Esophagus squamous epithelium (tissue), 5 donors: ENCODE measurements around the gene DCLK3. TPM values are rescaled to one million over a fixed set of nuclear protein-coding genes. Genes with fewer than 3 reads are reported as not detected.

Experiments
- DNase-seq: peaks from one replicate; lab custom pipeline; 2025; lab: John Stamatoyannopoulos, UW
- H3K27ac ChIP-seq, 4 donors: fragments of 200-600 bp; sonication (generic); one replicate each; pipeline ENCODE4 v1.5.1; 2016 to 2019; ENCODE audit warnings: mild to moderate bottlenecking in 1 of 4
- H3K27me3 ChIP-seq, 4 donors: fragments of 200-600 bp; sonication (generic); 1 replicate in 3 of 4; 2 replicates in 1 of 4; pipeline versions ENCODE4 v1.5.1 to v1.6.0; 2017 to 2021; ENCODE audit warnings: antibody characterized with exemption in 1 of 4
- H3K36me3 ChIP-seq, 3 donors: fragments of 200-600 bp; sonication (generic); one replicate each; pipeline ENCODE4 v1.5.1; 2016 to 2019
- H3K4me1 ChIP-seq, 3 donors: fragments of 200-600 bp; sonication (generic); one replicate each; pipeline ENCODE4 v1.5.1; 2017 to 2019
- H3K4me3 ChIP-seq, 4 donors: fragments of 200-600 bp; sonication (generic); 1 replicate in 3 of 4; 2 replicates in 1 of 4; pipeline ENCODE4 v1.5.1; 2016 to 2019; ENCODE audit warnings: mild to moderate bottlenecking in 2 of 4, moderate library complexity in 1 of 4
- H3K9me3 ChIP-seq, 3 donors: fragments of 200-600 bp; sonication (generic); one replicate each; pipeline ENCODE4 v1.5.1; 2016 to 2019
- POLR2A ChIP-seq, 4 donors: fragments of 450-650 bp; IDR thresholded peaks; one replicate each; pipeline ENCODE4 v1.6.1; 2017; ENCODE audit warnings: antibody characterized with exemption in 4 of 4, mild to moderate bottlenecking in 4 of 4, moderate library complexity in 3 of 4
- WGBS, 2 donors: methylation state at CpG; one replicate each; pipeline ENCODE4 v1.1.5; 2018; 5-methylcytosine and 5-hydroxymethylcytosine counted together
- intact Hi-C: fragments of 100-400 bp; cut with DNase I; formaldehyde crosslinking; loops from one replicate; pipeline ENCODE4 v1.15.0; 2022
- total RNA-seq, 4 donors: library from RNA; depleted of rRNA; stranded (reverse); fragments of >200 nt; gene quantifications; one replicate each; pipeline ENCODE4 v1.1.0, GENCODE V29; 2016
- TF ChIP-seq, protein P1 (sequence below), 6 experiments: fragments of 450-650 bp in 4 of 6; fragments of 200-600 bp in 2 of 6; sonication (generic) in 2 of 6; IDR thresholded peaks; one replicate each; pipeline ENCODE4 v1.5.1; 2016 to 2019; ENCODE audit warnings: antibody characterized with exemption in 6 of 6, mild to moderate bottlenecking in 4 of 6, moderate library complexity in 4 of 6
- donor health status: DM: yes; HTN: yes; CAD: no.

Gene DCLK3
- total RNA-seq, 4 donors from 2014 or later, result 0.13 to 0.19 (median 0.18) TPM; not detected in 1

DNA sequence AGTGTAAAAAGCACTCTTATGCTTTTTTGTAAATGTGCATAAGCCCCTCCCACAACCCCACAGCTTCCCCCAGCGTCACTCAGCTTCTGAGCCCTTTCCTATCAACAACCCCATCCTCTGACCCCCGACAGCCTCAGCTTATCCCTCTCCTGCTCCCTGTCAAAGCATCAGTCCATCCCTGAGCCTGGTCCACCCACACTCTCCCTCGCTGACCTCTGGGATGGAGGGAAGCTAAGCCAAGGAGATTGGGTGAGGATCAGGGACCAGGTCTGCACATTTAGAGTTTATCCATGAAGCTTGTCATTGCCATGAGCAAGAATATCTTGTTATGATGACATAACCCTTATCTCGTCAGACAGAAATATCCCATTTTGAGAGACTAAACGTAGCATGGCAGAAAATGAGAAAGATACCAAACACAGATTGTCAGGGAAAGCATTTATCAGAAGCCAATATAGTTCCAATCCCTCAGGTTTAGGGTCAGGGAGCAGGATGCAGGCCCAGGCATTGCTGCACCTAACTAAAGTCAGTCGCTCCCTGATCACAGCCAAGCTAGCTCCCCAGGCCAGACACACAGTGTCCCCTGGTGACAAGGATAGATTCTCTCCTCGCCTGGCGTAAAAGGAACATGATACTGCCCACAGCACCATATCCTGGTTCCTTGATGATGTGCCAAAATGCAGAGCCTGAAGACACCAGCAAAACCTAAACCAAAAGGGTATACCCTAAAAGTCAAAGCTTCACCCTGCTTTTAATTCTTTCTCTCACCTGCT is 66.9 kb downstream of the DCLK3 start:
- intact Hi-C loops, result no loop called here
- Histone ChIP-seq H3K36me3 (no peaks in the 10 kb centered on the region), H3K4me1 (no peaks in the 10 kb centered on the region), H3K9me3 (no peaks in the 10 kb centered on the region), H3K27me3 (no peaks in the 10 kb centered on the region), H3K27ac (no peak overlapping the region), H3K4me3 (no peak overlapping the region)
- DNase-seq, result no peak
- WGBS, 2 donors, result 73 to 78% methylated on average over 8 of the region's 8 CpGs
- no peak for TF ChIP-seq POLR2A (IDR thresholded peaks at IDR 0.05)
- TF ChIP-seq, protein P1, sequence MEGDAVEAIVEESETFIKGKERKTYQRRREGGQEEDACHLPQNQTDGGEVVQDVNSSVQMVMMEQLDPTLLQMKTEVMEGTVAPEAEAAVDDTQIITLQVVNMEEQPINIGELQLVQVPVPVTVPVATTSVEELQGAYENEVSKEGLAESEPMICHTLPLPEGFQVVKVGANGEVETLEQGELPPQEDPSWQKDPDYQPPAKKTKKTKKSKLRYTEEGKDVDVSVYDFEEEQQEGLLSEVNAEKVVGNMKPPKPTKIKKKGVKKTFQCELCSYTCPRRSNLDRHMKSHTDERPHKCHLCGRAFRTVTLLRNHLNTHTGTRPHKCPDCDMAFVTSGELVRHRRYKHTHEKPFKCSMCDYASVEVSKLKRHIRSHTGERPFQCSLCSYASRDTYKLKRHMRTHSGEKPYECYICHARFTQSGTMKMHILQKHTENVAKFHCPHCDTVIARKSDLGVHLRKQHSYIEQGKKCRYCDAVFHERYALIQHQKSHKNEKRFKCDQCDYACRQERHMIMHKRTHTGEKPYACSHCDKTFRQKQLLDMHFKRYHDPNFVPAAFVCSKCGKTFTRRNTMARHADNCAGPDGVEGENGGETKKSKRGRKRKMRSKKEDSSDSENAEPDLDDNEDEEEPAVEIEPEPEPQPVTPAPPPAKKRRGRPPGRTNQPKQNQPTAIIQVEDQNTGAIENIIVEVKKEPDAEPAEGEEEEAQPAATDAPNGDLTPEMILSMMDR (IDR thresholded peaks at IDR 0.05), result no peak

DNA sequence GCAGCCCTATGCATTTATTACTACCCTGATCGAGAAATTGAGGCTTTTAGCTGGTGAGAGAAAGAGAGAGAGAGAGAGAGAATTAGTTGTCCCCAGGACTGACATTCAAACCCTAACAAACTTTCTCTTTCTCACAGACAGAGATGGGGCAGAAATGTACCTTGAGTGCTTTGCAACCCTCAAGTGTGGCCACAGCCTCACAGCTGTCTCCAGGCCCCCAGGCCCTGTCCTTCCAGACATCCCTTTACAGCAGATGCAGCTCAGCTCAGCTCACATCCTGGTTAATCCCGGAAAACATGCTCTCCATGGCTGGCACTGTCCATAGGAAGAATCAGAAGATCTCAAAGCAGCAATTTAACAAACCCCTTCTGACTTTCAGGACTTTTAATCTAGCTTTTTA is 67.6 kb downstream of the DCLK3 start:
- Histone ChIP-seq H3K4me1 (no peaks in the 10 kb centered on the region), H3K9me3 (no peaks in the 10 kb centered on the region), H3K27me3 (no peaks in the 10 kb centered on the region), H3K4me3 (no peak overlapping the region), H3K27ac (no peak overlapping the region), H3K36me3 (no peaks in the 10 kb centered on the region)
- DNase-seq, result no peak
- intact Hi-C loops, result no loop called here
- TF ChIP-seq POLR2A (IDR thresholded peaks at IDR 0.05), result no peak
- TF ChIP-seq, protein P1 (IDR thresholded peaks at IDR 0.05), result no peak
- WGBS, 2 donors, result 69 to 78% methylated on average over 2 of the region's 2 CpGs

DNA sequence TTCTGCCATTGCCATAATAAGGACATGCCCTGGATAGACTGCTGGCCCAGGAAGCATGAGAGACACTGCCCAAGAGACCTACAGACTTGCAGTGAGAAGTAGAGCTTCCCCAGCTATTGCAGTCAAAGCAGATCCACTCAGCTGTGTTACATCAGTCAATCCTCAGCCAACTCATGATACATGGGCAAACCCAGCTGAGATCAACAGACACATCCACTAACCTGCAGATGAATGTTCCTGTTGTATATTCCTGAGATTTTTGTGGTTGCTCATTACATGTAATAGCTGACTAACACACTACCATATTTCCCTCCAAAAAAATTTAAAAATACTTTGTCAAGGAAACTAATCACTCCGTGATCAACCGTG is 68.6 kb downstream of the DCLK3 start:
- no peaks in the 10 kb centered on the region for H3K9me3 ChIP-seq
- no peaks in the 10 kb centered on the region for H3K4me1 ChIP-seq
- no peak overlapping the region for H3K27ac ChIP-seq
- H3K4me3 ChIP-seq, result no peak overlapping the region
- WGBS, 2 donors, result 60 to 79% methylated on average over 2 of the region's 2 CpGs
- intact Hi-C loops, result no loop called here
- H3K27me3 ChIP-seq, result no peaks in the 10 kb centered on the region
- TF ChIP-seq, protein P1 (IDR thresholded peaks at IDR 0.05), result no peak
- TF ChIP-seq POLR2A (IDR thresholded peaks at IDR 0.05), result no peak
- DNase-seq, result no peak
- H3K36me3 ChIP-seq, result no peaks in the 10 kb centered on the region

- 24 to 41% methylated on average over 3 of the region's 3 CpGs for WGBS, 2 donors
- TF ChIP-seq, protein P1 (IDR thresholded peaks at IDR 0.05), result no peak
- no peak for TF ChIP-seq POLR2A (IDR thresholded peaks at IDR 0.05)
Measured at GRCh38 chr3:36695113-36695768, 69.1 kb downstream of the DCLK3 start.

GRCh38 chr3:36693670-36694069 is 70.7 kb downstream of the DCLK3 start:
- Histone ChIP-seq H3K4me3 (no peak overlapping the region), H3K27ac (no peak overlapping the region), H3K9me3 (no peaks in the 10 kb centered on the region), H3K36me3 (no peaks in the 10 kb centered on the region), H3K27me3 (no peaks in the 10 kb centered on the region), H3K4me1 (no peaks in the 10 kb centered on the region)
- no peak for TF ChIP-seq POLR2A (IDR thresholded peaks at IDR 0.05)
- TF ChIP-seq, protein P1 (IDR thresholded peaks at IDR 0.05), result no peak
- intact Hi-C loops, result no loop called here
- WGBS, 2 donors, result 54 to 72% methylated on average over 4 of the region's 4 CpGs
- DNase-seq, result no peak

More at GRCh38 chr3:36695113-36695768, 69.1 kb downstream of the DCLK3 start:
- no peak for DNase-seq
- Histone ChIP-seq H3K27ac (no peak overlapping the region), H3K36me3 (no peaks in the 10 kb centered on the region), H3K27me3 (no peaks in the 10 kb centered on the region), H3K4me3 (no peak overlapping the region), H3K9me3 (no peaks in the 10 kb centered on the region), H3K4me1 (no peaks in the 10 kb centered on the region)
- intact Hi-C loops, result no loop called here
